ES-I3 (cell line): ENCODE measurements around the gene LSM8.
"Not testable (repeated sequence)": the region's sequence is repeated elsewhere in the genome, so short reads cannot be mapped to it uniquely, and the experiment has no call there.

Source experiments
- H3K36me3 ChIP-seq: 2 replicates; pipeline ENCODE4 v1.6.1; 2013; ENCODE audit warnings: mild to moderate bottlenecking, low read length, control low read depth, moderate library complexity; ENCODE audit not compliant: insufficient read depth
- H3K4me1 ChIP-seq: 2 replicates; pipeline ENCODE4 v1.6.1; 2013; ENCODE audit warnings: mild to moderate bottlenecking, control low read depth, low read length; ENCODE audit not compliant: insufficient read depth
- H3K9ac ChIP-seq: 2 replicates; pipeline ENCODE4 v1.6.1; 2013; ENCODE audit warnings: low read depth, mild to moderate bottlenecking, low read length, moderate library complexity
- H3K9me3 ChIP-seq: 2 replicates; pipeline ENCODE4 v1.6.1; 2013; ENCODE audit warnings: mild to moderate bottlenecking, low read length, moderate library complexity; ENCODE audit not compliant: control insufficient read depth, insufficient read depth

Gene LSM8

DNA sequence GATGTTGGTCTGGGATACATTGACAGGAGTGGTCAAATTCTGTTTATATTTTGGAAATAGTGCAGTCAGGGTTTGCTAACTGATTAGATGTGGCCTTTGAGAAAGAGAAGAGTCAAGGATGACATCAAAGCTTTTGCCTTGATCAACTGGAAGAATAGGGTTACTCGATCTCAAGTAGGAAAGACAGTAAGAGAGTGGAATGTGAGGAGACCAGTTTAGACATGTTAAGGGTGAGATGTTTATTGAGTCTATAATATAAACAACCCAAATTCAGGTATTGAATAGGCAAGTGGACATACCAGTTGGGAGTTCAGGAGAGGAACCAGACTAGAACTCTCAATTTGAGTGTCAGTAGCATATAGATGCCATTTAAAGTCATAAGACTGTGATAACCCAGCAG lies 38.6 kb downstream of the LSM8 start:
- no peaks in the 10 kb centered on the region for H3K4me1 ChIP-seq
- H3K9ac ChIP-seq: no peak overlapping the region
- H3K9me3 ChIP-seq: no peaks in the 10 kb centered on the region
- H3K36me3 ChIP-seq: no peaks in the 10 kb centered on the region

DNA sequence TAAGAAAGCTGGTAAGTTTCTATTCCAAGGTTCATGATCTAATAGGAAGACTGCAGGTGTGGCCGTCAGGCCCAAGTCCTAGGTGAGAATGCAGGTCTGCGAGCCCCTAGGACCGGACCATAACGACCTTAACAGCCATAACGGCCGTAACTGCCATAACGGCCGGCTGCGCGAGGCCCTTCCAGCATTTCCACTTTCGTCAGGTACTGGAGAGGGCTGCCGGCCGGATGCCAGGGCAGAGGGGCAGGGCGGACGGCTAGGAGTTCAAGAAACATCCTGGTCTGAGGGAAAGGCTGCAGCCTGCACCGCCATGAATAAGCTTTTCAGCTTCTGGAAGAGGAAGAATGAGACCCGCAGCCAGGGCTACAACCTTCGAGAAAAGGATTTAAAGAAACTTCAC lies 40.6 kb downstream of the LSM8 start, which contains the start of gene ANKRD7:
TSS of gene ANKRD7 (plus strand) at position 184 of the 400 bp plus-strand sequence. CDS start at position 311, 127 bp downstream.
- no peaks in the 10 kb centered on the region for H3K36me3 ChIP-seq
- H3K9ac ChIP-seq: no peak within 1 kb of the TSS
- no peaks in the 10 kb centered on the region for H3K4me1 ChIP-seq
- H3K9me3 ChIP-seq: no peaks in the 10 kb centered on the region

- H3K9me3 ChIP-seq: no peaks in the 10 kb centered on the region
- no peak overlapping the region for H3K9ac ChIP-seq
- no peaks in the 10 kb centered on the region for H3K4me1 ChIP-seq
- no peaks in the 10 kb centered on the region for H3K36me3 ChIP-seq
Observed at GRCh38 chr7:118232837-118233236, 48.9 kb downstream of the LSM8 start.

DNA sequence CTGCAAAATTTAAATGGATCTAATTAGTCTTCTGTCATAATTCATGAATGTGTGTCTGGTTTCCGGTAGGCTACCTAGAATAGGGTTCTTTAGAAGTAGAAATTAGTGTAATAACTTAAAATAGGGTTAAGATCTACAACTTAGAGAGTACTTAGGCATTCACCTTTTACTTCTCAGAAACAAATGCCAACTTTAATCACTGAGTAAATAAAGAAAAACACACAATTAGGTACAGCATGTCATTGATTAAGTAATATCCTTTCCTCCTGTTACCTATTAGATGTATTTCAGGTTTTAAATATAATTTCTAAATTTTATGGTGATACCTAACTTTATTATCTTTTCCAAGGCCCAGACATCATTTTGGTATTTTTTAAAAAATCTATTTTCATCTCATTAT lies 49.8 kb downstream of the LSM8 start:
- Histone ChIP-seq H3K9me3 (no peaks in the 10 kb centered on the region), H3K4me1 (no peaks in the 10 kb centered on the region), H3K36me3 (no peaks in the 10 kb centered on the region), H3K9ac (no peak overlapping the region)

- H3K4me1 ChIP-seq: no peaks in the 10 kb centered on the region
- no peaks in the 10 kb centered on the region for H3K36me3 ChIP-seq
- H3K9ac ChIP-seq: no peak overlapping the region
- H3K9me3 ChIP-seq: no peaks in the 10 kb centered on the region
Observed at GRCh38 chr7:118239014-118239413, 55.0 kb downstream of the LSM8 start.

- not testable (repeated sequence) for H3K36me3 ChIP-seq, H3K9ac ChIP-seq, H3K9me3 ChIP-seq, H3K4me1 ChIP-seq
Observed at GRCh38 chr7:118240320-118240719, 56.4 kb downstream of the LSM8 start.
